HG03432 (cell line): ENCODE data around the gene SLC27A1.
"Not testable (repeated sequence)": the region's sequence is repeated elsewhere in the genome, so short reads cannot be mapped to it uniquely, and the experiment has no call there.

ENCODE experiments used
- ATAC-seq: cut with Tn5 transposase; IDR thresholded peaks from one replicate; pipeline ENCODE4 v1.9.1; 2021; ENCODE audit warnings: mild to moderate bottlenecking, moderate library complexity; ENCODE audit not compliant: unreplicated experiment

Gene SLC27A1

DNA sequence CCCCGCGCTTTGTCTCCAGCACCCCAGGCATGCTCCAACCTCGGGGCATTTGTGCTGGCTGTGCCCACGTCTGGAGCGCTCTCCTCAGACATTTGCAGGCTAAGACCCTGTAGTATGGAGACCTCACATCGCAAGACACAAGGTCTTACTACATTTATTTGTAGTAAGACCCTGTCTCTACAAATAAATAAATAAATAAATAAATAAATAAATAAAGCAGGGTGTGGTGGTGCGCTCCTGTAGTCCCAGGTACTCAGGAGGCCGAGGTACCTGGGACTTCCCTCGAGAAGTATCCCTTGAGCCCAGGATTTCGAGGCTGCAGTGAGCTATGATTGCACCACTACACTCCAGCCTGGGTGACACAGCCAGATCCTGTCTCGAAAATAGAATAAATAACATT is 14.2 kb upstream of the SLC27A1 start:
- no peak for ATAC-seq

DNA sequence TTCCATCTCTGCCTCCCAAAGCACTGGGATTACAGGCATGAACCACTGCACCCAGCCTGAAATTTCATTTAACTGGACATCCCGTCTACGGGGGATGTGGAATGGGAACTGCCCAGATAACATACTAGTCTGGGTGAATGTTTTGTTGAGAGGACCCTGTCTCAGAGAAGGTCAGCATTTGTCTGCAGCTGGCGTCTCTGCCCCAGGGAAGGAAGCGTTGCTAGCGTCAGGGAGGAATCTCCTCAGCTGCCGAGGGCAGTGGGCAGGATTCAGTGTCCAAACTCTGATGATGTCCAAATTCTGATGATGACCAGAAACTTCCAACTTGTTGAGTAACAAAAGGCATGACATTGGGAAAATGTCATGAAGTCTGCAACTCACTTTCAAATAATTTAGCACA is 12.7 kb upstream of the SLC27A1 start:
- no peak for ATAC-seq

DNA sequence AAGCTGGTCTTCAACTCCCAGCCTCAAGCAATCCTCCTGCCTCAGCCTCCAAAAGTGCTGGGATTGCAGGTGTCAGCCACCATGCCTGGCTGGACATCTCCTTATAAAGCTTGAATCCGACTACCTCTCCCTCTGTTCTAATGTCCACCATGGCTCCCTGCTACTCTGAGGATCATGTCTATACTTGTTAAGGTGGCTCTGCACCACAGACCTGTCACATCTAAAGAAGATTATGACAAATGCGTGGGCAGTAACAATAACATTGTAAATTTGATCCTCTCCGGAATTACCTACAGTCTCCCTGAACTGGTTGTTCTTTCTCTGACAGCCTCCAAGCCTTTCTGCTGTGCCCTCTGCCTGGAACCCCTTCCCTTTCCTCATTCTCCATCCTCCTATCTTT is 11.4 kb upstream of the SLC27A1 start:
- no peak for ATAC-seq

DNA sequence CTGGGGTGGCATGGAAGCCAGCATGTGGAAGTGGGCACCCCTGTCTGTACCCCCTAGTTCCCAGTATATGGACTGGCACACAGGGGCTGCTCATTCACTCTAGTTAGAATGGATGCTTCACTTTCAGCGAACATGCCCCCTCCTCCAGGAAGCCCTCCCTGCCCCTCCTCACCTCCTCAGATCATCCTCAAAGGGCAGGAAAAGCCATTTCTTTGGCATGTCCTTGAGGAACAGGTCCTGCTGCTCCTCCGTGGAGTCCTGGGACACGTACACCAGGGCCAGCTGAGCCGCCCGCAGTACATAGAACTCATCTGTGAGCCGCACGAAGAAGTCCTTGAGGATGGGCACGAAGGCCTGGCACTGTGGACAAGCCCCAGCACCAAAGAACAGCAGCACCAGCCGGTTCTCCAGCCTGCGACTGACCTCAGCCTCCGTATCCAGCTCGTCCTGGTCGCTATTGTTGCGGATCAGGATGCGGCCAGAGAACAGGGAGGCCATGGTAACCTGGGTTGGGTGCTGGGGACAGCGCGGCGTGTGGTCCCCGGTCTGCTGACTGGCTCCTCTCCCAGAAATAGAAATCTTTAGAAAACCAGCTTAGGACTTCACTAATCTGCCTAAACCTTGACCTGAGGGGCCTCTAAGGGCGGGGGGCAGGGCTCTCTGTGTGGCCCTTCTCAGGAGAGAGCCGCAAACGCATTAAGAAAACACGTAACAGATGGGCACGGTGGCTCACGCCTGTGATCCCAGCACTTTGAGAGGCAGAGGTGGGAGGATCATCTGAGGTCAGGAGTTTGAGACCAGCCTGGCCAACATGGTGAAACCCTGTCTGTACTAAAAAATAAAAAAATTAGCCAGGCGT is 9.7 kb upstream of the SLC27A1 start, which contains the start of gene NXNL1:
TSS of gene NXNL1 (minus strand) at position 555 of the 859 bp plus-strand sequence. CDS start at position 498, 57 bp downstream.
- no peak for ATAC-seq

GRCh38 chr19:17466487-17466850 is 3.9 kb upstream of the SLC27A1 start:
- ATAC-seq: no peak

DNA sequence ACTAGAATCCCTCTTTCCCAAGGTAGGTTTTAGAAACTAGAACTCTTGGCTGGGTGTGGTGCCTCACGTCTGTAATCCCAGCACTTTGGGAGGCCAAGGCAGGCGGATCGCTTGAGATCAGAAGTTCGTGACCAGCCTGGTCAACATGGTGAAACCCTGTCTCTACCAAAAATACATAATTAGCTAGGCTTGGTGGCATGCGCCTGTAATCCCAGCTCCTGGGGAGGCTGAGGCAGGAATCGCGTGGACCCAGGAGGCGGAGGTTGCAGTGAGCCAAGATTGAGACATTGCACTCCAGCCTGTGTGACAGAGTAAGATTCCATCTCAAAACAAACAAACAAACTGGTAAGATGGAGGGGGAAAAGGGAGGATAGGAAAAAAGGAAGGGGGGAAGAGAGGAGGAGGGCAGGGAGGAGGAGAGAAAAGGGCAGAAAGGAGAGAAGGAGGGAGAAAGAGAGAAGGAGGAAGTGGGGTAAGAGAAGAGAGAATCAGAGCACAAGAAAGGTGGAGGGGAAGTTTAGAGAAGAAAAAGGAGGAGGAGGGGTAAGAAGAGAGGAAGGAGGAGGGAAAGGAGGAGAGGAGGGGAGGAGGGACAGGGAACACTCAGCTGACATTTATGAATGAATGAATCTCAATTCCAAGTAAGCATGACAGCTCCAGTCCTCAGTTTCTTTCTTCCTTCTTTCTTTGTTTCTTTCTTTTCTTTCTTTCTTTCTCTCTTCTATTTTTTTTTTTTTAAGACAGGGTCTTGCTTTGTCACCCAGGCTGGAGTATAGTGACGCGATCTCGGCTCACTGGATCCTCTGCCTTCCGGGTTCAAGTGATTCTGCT is 2.6 kb upstream of the SLC27A1 start:
- no peak for ATAC-seq

- no peak for ATAC-seq
Observed at GRCh38 chr19:17468302-17469091, 1.8 kb upstream of the SLC27A1 start.

GRCh38 chr19:17469092-17469480 is 1.2 kb upstream of the SLC27A1 start:
- ATAC-seq: no peak

GRCh38 chr19:17469481-17470067 is 750 bp upstream of the SLC27A1 start:
- ATAC-seq: peak; percentile 57

GRCh38 chr19:17471410-17472125 is 1.2 kb downstream of the SLC27A1 start:
- ATAC-seq: no peak

- no peak for ATAC-seq
Observed at GRCh38 chr19:17473041-17473440, 2.7 kb downstream of the SLC27A1 start.

DNA sequence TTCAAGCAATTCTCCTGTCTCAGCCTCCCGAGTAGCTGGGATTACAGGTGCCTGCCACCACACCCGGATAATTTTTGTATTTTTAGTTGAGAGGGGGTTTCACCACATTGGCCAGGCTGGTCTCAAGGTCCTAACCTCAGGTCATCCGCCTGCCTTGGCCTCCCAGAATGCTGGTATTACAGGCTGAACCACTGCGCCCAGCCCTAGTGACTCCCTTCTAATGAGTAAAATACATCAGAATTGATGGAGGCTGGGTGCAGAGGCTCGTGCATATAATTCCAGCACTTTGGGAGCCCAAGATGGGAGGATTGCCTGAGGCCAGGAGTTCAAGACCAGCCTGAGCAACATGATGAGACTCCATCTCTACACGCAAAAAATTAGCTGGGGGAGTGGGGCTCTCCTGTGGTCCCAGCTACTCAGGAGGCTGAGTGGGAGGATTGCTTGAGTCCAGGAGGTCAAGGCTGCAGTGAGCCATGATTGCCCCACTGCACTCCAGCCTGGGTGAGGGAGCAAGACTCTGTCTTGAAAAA is 4.8 kb downstream of the SLC27A1 start:
- ATAC-seq: not testable (repeated sequence)

DNA sequence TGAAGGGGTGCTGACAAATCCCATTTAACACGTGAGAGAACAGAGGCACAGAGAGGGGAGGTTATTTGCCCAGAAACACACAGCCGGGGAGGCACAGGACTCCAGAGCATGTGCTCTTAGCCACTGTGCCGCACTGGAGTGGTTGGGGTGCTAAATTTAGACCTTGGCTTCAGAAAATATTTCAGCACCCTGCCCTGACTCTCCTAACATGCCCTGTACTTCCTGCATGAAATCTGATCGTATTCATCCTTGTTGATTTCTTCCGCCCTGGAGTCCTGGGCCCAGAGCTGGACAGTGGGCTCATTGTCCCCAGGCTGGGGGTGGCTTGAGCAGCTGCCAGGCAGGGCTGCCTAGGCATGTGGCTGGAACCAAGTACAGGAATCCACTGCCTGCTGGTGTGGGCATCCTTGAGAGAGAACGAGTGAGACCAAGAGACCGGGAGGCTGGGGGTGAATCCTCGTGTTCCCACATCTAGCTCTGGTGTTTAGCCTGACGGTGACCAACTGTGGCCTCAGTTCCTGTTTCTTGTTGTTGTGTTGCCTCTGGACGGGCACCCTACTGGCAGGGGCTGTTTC is 5.3 kb downstream of the SLC27A1 start:
- ATAC-seq: no peak

DNA sequence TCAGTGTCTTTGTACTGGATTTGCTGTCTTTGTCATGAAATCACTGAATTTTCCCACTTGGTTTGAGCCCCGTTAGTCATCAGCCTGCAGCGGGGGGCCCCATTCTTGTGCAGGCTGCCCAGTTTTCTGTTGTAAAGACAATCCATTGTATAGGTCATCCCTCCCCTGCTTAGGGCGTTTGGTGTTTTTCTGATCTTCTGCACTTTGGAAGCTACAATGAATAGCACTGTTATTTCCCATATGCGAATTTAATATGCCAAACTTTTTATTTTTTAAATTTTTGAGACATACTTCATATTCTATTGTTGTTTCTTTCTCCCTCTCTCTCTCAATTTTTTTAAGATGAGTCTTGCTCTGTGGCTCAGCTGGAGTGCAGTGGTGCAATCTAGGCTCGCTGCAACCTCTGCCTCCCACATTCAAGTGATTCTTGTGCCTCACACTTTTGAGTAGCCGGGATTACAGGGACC is 9.0 kb downstream of the SLC27A1 start:
- ATAC-seq: no peak

DNA sequence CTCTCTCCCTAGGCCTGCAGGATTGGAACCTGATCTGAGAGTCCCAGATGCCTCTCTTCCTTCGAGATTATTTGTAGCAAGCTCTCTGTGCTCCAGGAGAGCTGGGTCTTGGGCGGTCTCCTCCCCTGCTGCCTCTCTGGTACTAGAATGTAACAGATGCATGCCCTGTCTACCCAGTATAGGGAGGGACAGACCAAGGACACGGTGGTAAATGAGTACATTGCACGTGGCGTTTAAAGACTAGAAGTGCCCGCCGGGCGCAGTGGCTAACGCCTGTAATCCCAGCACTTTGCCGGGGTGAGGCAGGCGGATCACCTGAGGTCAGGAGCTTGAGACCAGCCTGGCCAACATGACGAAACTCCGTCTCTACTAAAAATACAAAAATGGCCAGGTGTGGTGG is 11.7 kb downstream of the SLC27A1 start:
- no peak for ATAC-seq

DNA sequence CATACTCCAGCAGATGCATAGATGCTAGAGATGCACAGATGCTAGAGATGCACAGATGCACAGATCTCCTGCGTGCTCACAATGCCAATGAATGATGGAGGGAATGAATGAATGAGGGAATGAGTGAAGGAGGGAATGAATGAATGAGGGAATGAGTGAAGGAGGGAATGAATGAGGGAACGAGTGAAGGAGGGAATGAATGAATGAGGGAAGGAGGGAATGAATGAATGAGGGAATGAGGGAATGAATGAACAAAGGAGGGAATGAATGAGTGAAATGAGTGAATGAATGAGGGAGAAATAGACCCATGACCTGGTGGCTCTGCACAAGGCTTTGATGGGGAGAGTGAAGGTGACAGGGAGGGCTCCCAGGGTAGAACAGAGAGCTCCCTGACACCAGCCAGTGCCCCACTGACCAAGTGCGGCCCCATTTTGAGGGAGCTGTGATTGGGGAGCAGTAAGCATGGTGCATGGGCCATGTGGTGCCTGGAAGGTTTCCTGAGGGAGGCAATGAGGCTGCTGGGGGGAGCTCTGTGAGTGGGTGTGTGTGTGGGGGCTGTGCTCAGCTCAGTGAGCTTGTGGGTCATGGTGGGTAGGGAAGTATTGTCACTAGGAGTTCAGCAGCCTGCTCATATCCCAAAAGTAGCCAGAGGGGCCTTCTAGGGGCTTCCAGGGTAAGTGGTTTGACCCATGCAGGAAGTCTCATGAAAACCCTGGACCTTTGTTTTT is 12.7 kb downstream of the SLC27A1 start:
- ATAC-seq: no peak

DNA sequence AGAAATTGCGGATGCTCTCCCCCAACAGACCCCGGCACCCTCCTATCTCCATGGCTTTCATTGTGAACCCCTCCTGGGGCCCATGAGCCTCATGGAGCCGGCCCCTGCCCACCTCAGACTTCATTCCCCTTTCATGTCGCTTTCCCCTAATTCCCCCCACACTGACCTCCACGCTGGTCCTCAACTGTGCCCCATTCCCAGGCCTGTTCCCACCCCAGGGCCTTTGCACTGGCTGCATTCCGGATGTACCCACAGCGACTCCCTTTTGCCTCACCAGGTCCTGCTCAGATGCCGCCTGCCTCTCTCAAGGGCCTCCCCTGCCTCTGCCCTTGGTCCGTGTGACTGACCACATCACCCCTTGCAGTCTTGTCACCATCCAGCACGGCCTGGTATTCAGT is 13.3 kb downstream of the SLC27A1 start:
- ATAC-seq: no peak

- no peak for ATAC-seq
Observed at GRCh38 chr19:17484520-17485185, 14.3 kb downstream of the SLC27A1 start.
